Left lobe of liver (tissue), 2 donors: ENCODE data around the gene TBC1D9. TPM values are rescaled to one million over a fixed set of nuclear protein-coding genes. Genes with fewer than 3 reads are reported as not detected.
"Not testable (repeated sequence)": the region's sequence is repeated elsewhere in the genome, so short reads cannot be mapped to it uniquely, and the experiment has no call there.

Experiments used
- ATAC-seq: fragments of 200-7000 bp; cut with Tn5 transposase; one replicate; pipeline ENCODE4 v1.9.1; 2020; ENCODE audit warnings: mild to moderate bottlenecking, moderate library complexity
- DNase-seq: peaks from one replicate; pipeline ENCODE4 v3.0.0-alpha.2; 2020; ENCODE audit warnings: low spot score
- total RNA-seq: library from RNA; stranded (reverse); gene quantifications from one replicate; pipeline ENCODE4 v1.2.1, GENCODE V29; 2021
- donor health status: DM: no; HTN: no; CAD: no; lungs with moderate emphysema.
- donor health status: DM: no; HTN: yes; CAD: no.

Gene TBC1D9
- 7.5 TPM for total RNA-seq

DNA sequence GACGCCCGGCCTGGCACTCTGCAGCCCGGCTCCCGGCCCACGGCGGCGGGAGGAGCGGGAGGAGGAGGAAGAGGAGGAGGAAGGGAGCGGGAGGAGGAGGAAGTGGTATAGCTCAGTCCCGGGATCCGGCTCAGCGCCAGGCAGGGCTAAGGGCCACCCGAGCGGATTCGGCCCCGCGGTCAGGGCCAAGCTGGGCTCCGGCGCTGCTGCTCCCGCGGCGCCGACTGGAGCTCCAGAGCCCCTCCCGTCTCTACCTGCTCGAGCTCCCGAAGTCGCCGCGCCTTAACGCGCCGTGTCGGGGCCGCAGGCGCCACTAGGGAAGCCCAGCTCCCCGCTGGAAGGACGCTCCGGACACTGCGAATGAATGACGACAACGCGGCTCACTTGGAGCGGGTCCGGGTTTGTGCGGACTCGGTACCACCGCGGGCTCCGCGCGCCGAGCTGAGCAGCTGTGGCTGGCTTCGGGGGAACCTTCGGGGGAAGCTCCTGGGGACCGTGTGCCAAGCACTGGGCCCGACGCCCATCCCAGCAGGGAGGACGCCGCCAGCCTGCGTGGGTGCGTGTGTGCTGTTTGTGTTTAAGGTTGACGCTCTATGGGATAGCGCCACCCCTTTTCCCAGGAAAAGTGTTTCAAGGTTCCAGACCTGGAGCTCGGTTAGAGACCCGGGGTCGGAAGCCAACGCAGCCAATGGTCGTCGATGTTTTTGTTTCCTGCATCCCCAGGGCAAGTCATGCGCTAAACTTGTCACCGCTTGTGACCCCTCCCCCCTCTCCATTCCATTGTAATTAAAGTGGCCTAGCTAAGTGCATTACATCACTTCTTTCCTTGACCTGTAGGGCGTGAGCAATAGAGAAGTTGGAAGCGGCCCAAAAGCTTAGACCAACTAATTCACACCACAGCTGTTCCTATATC lies at the start of gene TBC1D9:
TBC1D9 (minus strand) TSS at position 67 of the 913 bp plus-strand sequence. CDS start 340 bp downstream, outside the sequence.
- DNase-seq (peak; percentile 80), ATAC-seq (peak; percentile 85)

DNA sequence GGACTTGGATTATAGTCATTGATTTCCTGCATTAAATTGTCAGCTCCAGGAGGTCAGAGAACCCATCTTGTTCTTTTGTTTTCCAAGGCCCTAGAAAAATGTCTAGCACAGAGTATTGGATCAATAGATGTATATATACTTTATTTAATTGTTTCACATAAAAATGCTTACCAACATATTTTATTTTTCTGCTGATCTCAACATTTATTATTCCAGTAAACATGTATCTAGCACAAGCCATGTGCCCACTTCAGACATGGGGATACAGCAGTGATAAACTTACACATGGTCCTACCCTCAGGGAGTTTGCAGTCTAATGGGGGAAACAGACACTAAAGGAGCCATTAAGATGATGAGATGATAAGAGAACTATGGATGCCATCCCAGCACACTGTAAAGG lies 49.1 kb upstream of the TBC1D9 start:
- DNase-seq (no peak), ATAC-seq (no peak)

DNA sequence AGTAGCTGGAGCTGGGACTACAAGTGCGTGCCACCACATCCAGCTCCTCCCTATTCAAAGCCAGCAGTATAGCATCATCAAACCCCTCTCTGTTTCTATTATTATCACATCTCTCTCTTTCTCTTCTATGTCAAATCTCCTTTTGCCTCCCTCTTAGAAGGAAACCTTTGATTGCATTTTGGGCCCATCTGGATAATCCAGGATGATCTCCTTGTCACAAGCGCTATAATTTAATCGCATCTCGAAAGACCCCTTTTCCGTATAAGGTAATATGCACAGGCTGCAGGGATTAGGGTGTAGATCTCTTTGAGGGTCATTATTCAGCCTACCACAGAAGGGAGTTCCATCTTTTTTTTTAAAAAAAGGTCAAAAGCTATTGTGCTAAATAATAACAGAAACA lies 46.4 kb upstream of the TBC1D9 start:
- DNase-seq = no peak
- ATAC-seq = no peak

DNA sequence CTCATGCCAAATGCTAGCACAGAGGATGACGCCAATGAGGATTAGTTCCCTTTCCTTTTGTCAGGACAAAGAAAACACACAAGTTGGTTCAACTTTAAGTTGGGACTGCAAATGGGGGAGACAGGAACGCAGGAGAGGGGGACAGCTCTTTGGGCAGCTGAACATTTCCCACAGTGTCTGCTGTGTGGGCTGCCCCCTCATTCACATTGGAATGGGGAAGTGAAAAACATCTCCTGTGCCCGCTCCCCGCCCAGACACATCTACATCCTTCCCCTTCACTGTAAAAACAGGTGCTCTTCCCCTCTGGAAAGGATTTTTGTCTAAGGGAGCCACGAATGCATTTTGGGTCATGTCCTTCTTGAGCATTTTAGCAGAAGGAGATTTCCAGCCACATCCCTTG lies 44.5 kb upstream of the TBC1D9 start:
- no peak for DNase-seq
- no peak for ATAC-seq

DNA sequence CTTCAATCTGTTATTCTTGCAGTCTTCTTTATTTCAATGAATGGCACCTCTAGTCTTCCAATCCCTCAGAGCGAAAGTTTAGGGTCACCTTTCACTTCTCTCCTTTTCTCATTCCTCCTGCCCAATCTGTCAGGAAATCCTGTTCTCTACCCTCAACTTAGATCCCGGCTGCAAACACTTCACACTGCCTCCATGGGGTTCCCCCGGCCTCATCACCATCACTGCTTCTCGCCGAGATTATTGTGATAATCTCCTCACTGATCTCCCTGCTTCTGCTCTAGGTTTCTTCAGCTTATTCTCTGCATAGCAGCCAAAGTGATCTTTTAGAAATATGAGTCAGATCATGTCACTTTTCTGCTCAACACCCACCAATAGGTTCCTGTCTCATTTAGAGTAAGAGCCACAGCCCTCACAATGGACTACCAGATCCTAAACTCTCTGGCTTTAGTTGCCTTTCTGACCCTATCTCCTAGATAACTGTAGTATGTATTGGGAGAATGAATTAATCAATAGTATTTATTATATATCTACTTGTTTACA lies 43.6 kb upstream of the TBC1D9 start:
- no peak for DNase-seq
- no peak for ATAC-seq

DNA sequence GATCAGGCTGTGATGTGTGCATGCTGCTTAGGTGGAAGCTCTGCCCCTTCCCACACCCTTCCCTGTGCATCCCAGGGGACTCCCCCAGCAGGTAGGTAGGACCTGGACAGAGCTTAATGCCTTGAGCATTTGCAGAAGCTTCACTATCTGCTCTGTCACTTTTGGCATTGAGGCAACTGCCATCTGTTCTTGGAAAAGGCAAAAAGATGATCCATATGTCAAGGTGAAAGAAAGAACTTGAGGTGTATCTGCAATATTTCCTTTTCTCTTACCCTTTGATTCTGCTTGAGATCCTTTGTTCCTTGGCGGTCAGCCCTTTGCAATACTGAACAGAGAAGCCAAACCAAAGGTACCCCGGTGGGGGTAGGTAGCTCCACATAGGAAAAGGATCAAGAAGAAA lies 37.1 kb upstream of the TBC1D9 start:
- ATAC-seq (no peak), DNase-seq (no peak)

DNA sequence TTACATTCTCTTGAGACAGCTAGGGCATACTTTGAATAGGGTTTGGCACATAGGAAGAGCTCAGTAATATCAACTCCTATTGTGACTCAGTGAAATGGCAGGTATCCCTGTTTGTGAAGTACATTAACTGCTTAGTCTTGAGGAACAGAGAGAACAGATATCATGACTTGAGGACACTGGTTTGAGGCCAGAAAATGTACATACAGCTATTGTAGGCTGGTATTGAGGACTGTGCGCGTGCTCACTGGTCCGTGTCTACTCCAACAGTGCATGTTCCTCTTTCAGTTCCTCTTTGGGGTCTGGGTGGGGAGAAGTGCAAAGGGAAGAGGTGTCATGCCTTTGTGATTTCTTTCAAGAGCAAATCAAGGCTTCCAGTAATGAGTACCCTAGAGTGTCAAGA lies 34.6 kb upstream of the TBC1D9 start:
- DNase-seq = no peak
- peak; percentile 59 for ATAC-seq

DNA sequence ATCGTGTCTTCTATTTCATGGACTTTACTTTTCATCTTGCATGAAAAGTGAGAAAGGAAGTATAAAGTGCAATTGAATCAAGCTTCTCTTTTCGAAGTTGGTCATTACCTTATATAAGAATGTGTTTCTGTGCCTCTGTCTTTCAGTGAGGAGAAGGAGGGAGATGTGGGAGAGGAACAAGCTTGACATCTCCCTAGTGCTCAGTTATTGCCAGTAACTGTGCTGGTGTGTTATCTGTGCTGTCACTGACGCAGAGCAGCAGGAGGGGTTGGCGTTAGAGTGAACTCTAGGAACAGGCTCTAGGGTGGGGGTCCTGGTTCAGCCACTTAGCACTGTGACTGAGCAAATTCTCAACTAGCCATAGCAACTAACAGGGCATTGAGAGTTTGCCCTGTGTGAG lies 34.0 kb upstream of the TBC1D9 start:
- ATAC-seq (peak; percentile 55), DNase-seq (no peak)

DNA sequence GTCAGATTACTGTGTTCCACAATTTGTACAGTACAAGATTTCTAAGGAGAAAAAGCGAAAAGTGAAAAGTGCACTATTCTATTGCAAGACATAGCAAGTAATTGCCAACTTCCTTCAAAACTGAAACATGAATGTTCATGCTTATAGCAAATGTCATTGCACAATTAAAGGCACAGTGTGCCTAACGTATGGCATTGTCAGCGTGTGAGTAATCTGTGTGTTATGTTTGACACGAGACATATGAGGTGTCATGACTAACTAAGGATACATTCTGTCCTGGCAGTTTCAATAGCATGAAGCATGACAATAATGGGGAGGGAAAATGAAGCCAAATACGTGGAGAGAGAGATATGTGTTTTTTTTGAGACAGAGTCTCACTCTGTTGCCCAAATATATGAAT lies 33.6 kb upstream of the TBC1D9 start:
- ATAC-seq (no peak), DNase-seq (no peak)

DNA sequence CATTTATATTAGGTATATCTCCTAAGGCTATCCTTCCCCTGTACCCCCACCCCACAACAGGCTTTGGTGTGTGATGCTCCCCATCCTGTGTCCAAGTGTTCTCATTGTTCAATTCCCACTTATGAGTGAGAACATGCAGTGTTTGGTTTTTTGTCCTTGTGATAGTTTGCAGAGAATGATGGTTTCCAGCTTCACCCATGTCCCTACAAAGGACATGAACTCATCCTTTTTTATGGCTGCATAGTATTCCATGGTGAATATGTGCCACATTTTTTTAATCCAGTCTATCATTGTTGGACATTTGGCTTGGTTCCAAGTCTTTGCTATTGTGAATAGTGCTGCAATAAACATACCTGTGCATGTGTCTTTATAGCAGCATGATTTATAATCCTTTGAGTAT lies 26.6 kb upstream of the TBC1D9 start:
- not testable (repeated sequence) for ATAC-seq

DNA sequence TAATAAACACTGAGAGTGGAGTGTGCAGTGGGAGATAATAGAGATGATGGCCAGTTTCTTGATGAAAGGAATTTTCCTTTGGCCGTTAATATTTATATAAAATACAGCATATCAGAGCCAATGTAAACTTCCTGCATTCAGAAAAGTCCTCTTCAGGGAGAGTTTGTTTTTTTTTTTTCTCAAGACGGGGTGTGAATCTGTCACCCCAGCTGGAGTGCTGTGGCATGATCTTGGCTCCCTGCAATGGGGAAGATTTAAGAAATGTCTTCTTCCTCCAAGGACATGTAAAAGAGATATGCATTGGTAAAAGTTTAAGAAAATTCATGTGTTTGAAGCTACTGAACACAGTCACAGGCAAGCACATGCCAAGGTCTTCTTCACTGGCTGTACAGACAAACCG lies 25.4 kb upstream of the TBC1D9 start:
- ATAC-seq = no peak
- DNase-seq = no peak

More for the DNA sequence above, 26.6 kb upstream of the TBC1D9 start:
- DNase-seq = not testable (repeated sequence)

DNA sequence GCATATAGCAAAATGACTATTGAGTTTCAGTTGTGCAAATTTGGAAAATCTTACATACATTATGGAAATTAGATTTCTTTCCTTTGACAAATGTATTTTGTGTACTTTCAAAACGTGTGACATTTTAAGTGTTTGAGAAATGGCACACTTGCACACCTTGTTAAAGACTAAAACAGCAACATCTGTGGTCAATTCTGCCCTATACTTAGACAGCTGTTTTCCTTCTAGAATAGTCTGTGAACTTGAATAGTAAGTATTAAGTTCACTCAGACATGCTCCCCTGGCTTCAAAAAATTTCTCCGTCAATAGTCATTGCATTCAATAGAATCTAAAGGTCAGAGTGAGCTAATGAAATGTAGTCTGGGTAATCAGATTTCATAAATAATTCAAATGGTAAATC lies 21.7 kb upstream of the TBC1D9 start:
- no peak for DNase-seq
- ATAC-seq = no peak

DNA sequence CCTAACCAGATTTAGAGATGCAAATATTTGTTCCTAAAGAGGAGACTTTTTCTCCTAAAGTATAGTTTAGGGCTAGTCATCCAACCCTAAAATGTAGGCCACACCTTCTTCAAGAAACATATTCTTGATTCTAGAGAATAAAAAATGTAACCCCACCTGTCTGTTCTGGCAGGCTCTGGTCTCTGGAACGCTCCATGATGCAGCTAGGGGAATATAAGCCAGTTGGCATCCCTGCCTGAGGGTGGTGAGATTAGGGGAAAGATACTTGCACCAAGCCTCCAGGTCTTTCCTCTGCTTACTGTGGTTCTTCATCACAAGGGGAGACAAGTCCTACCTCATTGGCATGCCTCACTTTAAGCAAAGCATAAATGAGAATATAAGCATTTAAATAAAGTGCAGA lies 21.2 kb upstream of the TBC1D9 start:
- DNase-seq = no peak
- no peak for ATAC-seq

DNA sequence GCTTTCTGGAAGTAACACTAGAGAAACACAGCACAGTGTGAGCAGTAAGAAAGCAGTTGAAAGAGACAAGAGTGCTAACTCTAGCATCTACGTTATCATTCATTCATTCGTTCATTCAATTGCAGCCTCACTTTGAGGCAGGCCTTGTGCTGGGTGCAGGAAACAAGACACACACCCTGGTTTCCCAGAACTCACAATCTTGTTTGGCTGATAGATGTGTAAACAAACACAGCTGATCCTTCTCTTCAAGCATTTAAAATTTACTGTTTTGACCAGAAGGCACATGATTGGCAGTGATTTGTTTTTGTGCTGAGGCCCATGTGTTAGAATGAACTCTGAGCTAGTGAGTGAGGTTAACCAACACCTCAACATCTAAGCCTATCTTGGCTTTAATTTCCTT lies 20.4 kb upstream of the TBC1D9 start:
- ATAC-seq (no peak), DNase-seq (no peak)

DNA sequence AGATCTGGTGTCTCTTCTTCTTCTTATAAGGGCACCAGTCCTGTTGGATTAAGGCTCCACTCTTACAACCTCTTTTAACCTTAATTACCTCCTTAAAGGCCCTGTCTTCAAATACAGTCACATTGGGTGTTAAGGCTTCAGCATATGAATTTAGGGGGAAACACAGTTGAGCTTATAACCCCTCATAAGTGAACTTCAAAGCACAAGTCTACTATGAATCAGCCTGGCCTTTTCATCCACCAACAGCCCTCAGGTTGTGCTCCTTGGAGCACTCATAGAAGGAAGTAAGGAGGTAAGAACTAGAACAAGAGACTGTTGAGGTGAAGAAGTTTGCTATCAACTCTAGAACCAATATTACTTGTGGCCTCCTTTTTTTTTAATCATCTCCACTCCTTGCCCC lies 18.8 kb upstream of the TBC1D9 start:
- ATAC-seq (no peak), DNase-seq (no peak)

DNA sequence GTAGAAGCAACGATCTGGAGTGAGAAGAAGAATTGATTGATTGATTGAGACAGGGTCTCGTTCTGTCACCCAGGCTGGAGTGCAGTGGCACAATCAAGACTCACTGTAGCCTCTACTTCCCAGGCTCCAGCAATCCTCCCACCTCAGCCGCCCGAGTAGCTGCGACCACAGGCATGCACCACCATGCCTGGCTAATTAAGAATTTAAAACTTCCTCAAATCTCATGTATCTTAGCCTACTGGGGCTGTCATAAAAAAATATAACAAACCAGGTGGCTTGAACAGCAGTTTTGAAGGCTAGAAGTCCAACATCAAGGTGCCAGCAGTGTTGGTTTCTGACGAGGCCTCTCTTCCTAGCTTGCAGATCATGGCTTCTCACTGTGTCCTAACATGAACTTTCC lies 18.3 kb upstream of the TBC1D9 start:
- no peak for DNase-seq

DNA sequence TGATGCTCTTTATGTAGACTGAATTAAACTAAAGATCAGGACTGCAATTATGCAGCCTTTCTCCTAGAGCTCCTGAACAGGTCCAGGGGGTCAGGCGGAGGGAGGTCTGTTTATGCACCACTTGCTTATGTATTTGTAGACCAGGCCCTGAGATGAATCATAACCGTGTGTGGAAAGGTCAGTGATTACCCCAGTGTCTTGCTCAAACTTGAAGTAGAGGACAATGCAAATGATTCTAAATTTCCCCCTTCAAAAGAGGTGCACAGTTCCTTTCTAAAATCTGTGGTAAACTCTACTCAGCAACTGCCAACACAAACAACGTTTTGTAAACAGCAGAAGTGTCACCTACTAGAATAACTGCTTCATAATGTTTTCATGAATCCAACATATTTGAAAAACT lies 13.0 kb upstream of the TBC1D9 start:
- no peak for DNase-seq
- ATAC-seq = no peak

More for the DNA sequence above, 18.3 kb upstream of the TBC1D9 start:
- no peak for ATAC-seq

DNA sequence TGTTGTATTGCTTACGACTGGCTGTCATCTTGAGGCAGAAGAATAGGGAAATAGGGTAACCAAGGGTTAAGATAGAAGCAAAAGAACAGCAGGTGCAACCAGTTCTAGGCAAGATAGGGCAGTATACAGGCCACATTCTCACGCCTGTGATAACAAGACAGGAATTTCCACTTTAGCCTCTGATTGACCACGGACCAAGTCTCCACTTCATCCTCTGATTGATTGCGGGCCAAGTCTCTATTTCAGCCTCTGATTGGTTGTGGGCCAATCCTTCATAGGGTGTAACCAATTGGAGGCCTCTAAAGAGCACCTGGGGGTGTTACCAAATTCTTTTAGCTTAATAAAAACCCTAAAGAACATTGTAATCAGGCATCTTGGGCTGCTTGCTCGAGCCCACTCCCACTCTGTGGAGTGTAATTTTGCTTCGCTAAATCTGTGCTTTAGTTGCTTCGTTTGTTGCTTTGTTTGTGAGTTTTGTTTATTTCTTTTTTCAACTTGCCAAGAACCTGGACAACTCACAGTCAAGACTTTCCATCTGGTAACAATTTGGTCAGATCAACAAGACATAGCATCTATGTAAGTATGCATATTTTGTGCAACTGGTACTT lies 8.7 kb upstream of the TBC1D9 start:
- no peak for ATAC-seq
- DNase-seq = no peak

DNA sequence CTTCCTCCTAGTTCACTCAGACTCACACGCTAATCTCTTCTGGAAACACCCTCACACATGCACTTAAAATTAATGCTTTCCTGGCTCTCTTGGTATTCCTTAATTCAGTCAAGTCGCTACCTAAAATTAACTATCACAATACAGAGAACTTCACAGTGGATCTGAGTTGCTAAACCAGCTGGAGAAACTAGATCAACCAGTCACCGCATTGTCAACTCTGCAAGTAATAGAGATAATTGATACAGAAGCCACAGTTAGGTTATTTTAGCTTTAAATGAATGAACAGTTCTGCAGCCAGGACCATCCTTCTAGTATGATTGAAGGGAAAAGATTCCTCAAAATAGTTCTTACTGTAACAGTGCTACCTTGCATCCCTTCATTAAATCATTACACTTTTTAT lies 6.0 kb upstream of the TBC1D9 start:
- ATAC-seq = no peak
- no peak for DNase-seq

DNA sequence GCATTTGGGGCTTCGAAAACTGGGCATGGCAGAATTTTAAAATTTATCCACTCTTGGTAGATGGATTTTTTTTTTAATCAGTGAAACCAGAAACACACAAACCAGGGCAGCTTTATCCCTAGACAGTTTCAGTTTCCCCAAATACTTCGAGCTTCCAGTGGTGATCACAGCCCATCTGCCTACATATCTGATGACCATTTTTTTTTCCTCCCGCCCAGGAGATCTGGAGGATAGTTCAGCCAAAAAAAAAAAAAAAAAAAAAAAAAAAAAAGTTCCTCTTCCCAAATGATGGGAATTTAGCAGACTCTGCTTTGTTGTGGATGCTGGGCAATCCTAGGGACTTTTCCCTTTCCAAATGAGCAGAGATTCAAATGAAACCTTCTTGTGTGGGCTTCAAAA lies 1.0 kb upstream of the TBC1D9 start:
- DNase-seq = no peak
- ATAC-seq = no peak

DNA sequence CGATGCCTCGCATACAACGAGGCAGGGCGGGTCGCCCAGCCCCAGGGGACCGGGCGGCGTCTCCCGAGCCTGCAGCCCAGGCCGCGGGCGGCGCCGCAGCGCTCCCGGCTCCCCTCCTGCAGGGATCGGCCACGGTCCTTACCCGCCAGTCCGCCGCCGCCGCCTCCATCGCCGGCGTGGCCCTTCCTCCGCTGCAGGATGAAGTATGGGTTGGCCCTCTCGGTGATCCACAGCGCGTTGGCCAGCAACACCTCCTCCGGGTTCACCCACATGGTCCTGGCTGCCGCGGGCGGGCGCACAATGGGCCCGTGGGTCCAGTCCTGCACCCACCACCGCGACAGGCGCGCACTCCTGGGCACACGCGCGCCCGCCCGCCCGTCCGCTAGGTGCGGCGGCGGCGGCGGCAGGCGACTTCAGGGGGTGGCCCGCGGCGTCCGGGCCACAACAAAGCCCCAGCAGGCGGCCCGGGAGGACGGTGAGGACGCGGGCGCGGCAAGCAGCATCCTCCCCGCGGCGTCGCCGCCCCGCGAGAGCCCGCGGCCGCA lies 339 bp downstream of the TBC1D9 start:
- DNase-seq (peak; percentile 59), ATAC-seq (peak; percentile 61)
